HG03097 (cell line): ENCODE measurements around the gene SLIT1.

Experiments
- ATAC-seq: cut with Tn5 transposase; IDR thresholded peaks from one replicate; pipeline ENCODE4 v1.9.1; 2021; ENCODE audit not compliant: unreplicated experiment, low FRiP score

Gene SLIT1

GRCh38 chr10:97204826-97205679 is 19.3 kb upstream of the SLIT1 start:
- ATAC-seq: no peak

GRCh38 chr10:97203220-97203619 is 17.5 kb upstream of the SLIT1 start:
- no peak for ATAC-seq

- no peak for ATAC-seq
These were observed 14.9 kb upstream of the SLIT1 start for GRCh38 chr10:97200616-97201015.

GRCh38 chr10:97199152-97199551 is 13.4 kb upstream of the SLIT1 start:
- ATAC-seq: no peak

GRCh38 chr10:97197030-97197500 is 11.3 kb upstream of the SLIT1 start:
- no peak for ATAC-seq

- no peak for ATAC-seq
These were observed 10.7 kb upstream of the SLIT1 start for GRCh38 chr10:97196223-97197029.

GRCh38 chr10:97195706-97196222 is 10.0 kb upstream of the SLIT1 start:
- ATAC-seq: no peak

GRCh38 chr10:97192952-97193435 is 7.2 kb upstream of the SLIT1 start:
- no peak for ATAC-seq

GRCh38 chr10:97190450-97190849 is 4.7 kb upstream of the SLIT1 start:
- ATAC-seq: no peak

- no peak for ATAC-seq
These were observed 2.5 kb upstream of the SLIT1 start for GRCh38 chr10:97188261-97188711.

GRCh38 chr10:97186911-97187310 is 1.2 kb upstream of the SLIT1 start:
- ATAC-seq: no peak

- no peak for ATAC-seq
These were observed 811 bp downstream of the SLIT1 start for GRCh38 chr10:97184971-97185325.

- ATAC-seq: no peak
These were observed 2.4 kb downstream of the SLIT1 start for GRCh38 chr10:97183314-97183713.

- ATAC-seq: no peak
These were observed 3.3 kb downstream of the SLIT1 start for GRCh38 chr10:97182288-97182990.

- ATAC-seq: no peak
These were observed 4.8 kb downstream of the SLIT1 start for GRCh38 chr10:97180986-97181385.

- ATAC-seq: no peak
These were observed 5.4 kb downstream of the SLIT1 start for GRCh38 chr10:97180363-97180755.

GRCh38 chr10:97179731-97180362 is 5.9 kb downstream of the SLIT1 start:
- no peak for ATAC-seq

GRCh38 chr10:97179311-97179710 is 6.4 kb downstream of the SLIT1 start:
- no peak for ATAC-seq

GRCh38 chr10:97178074-97178473 is 7.7 kb downstream of the SLIT1 start:
- no peak for ATAC-seq

- no peak for ATAC-seq
These were observed 9.5 kb downstream of the SLIT1 start for GRCh38 chr10:97176226-97176625.
